ENCODE results near the gene SDC4.
A peak's percentile ranks its signal among the peaks of the same experiment; 100 is the strongest.

GRCh38 chr20:45358282-45359068, 10.3 kb upstream of the SDC4 start:
- TF ChIP-seq POLR2A (IDR thresholded peaks at IDR 0.05) (no peak), CTCF (IDR thresholded peaks at IDR 0.05 in 8 of 11, conservative IDR thresholded peaks at IDR 0.05 in 3 of 11) (no peak), POLR2AphosphoS5 (IDR thresholded peaks at IDR 0.05) (peak in 2 of 3 donors; percentile 16 to 72)

Measured in spleen (tissue), 7 donors.